Measurements from ENCODE around the gene CPNE8.
A peak's percentile ranks its signal among the peaks of the same experiment; 100 is the strongest.

CPNE8 gene

DNA sequence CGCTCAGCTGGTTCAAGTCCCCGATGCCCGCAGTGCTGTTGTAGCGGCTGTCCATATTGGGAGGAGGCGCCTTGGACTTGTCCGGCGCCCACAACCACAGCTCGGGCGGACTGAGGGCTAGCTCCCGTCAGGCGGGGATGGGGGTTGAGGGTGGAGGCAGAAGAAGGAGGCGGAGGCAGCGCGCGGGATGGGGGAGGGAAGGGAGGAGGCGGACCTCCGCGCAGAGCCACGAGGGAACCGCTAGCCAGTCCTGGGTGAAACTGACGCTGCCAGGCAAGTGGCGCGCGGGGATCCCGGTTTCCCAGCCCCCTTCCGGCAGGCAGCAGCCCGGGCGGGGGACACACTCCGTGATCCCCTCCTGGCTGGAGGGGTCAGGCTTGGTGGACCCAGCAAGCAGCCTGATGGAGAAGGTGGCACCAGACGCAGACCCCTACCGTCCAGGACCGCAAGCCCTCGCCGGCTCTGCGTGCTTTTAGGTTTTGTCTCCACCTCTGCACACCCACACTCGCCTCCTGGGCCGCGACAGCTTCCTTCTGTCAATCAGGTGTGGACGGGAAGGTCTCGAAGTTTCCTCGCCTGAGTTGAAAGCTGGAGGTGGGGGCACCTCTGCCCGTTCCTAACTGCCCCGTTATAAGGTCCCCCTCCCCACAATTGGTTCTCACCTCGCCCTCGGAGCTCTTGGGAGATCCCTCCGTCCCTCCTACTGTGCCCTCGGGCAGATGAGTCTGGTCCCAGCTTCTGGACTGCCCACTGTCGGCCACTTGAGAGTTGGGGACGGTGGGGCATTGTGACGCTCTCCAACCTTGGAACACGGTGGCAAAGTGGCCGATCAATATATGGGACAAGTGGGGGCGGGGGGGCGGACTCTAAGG is at the start of gene CPNE8:
Gene CPNE8, minus strand, starts transcription at position 112 of the 872 bp plus-strand sequence. Its CDS starts 57 bp downstream, at position 55.
- peak; percentile 70 for DNase-seq (ENCODE audit: low read depth)
- TF ChIP-seq, protein P1, sequence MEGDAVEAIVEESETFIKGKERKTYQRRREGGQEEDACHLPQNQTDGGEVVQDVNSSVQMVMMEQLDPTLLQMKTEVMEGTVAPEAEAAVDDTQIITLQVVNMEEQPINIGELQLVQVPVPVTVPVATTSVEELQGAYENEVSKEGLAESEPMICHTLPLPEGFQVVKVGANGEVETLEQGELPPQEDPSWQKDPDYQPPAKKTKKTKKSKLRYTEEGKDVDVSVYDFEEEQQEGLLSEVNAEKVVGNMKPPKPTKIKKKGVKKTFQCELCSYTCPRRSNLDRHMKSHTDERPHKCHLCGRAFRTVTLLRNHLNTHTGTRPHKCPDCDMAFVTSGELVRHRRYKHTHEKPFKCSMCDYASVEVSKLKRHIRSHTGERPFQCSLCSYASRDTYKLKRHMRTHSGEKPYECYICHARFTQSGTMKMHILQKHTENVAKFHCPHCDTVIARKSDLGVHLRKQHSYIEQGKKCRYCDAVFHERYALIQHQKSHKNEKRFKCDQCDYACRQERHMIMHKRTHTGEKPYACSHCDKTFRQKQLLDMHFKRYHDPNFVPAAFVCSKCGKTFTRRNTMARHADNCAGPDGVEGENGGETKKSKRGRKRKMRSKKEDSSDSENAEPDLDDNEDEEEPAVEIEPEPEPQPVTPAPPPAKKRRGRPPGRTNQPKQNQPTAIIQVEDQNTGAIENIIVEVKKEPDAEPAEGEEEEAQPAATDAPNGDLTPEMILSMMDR (conservative IDR thresholded peaks at IDR 0.05; ENCODE audit: control insufficient read depth, insufficient read depth, low read depth, low read length): no peak
- H3K4me3 ChIP-seq (ENCODE audit: control insufficient read depth, low read depth, low read length): peak within 1 kb of the TSS; percentile 90

DNA sequence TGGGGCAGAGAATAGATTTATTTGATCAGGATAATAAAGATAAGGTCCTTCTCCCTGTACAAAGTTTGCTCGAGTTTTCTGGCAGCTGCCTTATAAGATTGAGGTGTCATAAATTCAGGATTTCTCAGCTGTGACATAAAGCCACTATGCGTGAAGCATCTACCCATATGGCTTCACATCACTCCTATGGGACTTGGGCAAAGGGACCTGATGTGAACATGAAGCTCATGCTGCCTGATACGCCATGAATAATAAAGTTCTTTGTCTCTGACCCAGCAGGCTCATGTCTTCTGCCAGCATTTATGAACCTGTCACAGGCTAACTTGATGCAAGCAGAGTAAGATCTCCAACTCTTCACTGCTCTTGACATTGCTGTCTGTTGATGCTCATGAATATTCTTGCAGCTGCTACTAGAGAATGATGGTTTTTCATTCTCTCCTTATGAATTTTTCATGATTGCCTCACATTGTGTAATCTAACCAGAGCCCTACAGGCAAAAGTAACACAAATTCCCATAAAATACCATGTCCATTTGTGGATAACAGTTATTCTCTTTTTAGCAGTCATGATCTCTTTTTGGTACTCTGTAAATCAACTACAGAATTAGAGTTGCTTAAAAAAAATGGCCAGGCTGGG is 49.0 kb upstream of the CPNE8 start:
- no peak for DNase-seq (ENCODE audit: low read depth)

DNA sequence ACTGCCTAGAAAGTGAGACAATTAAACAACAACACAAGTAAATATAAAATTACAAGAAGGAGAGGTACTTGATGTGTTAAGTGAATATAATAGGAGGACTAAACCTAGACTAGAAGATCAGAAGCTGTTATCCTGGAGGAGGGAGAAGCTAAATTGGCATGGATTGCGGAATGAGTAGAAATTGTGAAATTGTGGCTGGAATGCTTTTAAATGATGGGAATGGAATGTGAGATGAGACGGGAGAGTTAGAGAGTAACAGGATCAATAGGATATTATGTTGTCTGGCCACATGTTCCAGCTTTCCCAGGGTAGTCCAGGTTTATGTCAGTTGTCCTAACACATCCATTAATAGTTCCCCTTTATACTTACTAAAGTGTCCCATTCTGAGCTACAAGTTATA is 44.0 kb upstream of the CPNE8 start:
- peak; percentile 3 for DNase-seq (ENCODE audit: low read depth)
- H3K4me3 ChIP-seq (ENCODE audit: control insufficient read depth, low read depth, low read length): no peak overlapping the region
- TF ChIP-seq, protein P1 (conservative IDR thresholded peaks at IDR 0.05; ENCODE audit: control insufficient read depth, insufficient read depth, low read depth, low read length): no peak

More for the DNA sequence above, 49.0 kb upstream of the CPNE8 start:
- TF ChIP-seq, protein P1 (conservative IDR thresholded peaks at IDR 0.05; ENCODE audit: control insufficient read depth, insufficient read depth, low read depth, low read length): no peak
- no peak overlapping the region for H3K4me3 ChIP-seq (ENCODE audit: control insufficient read depth, low read depth, low read length)

DNA sequence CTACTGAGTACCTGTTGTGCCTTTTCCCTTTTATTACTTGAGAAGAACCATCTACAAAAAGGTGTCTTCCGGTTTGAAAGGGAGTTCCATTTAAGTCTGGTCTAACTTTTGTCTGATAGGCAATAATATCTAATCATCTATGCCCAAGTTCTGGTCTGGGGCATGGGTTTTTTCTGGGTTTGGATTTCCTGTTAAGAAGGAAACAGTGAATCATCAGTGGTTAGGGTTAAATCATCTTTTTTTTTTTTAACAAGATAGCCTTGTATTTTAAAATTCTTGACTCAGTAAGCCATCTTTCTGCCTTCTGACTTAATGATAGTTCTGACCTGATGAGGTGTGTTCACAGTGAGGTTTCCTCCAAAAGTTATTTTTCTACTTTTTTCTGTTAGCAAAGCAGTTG is 29.3 kb upstream of the CPNE8 start:
- no peak for DNase-seq (ENCODE audit: low read depth)
- TF ChIP-seq, protein P1 (conservative IDR thresholded peaks at IDR 0.05; ENCODE audit: control insufficient read depth, insufficient read depth, low read depth, low read length): no peak
- H3K4me3 ChIP-seq (ENCODE audit: control insufficient read depth, low read depth, low read length): no peak overlapping the region

DNA sequence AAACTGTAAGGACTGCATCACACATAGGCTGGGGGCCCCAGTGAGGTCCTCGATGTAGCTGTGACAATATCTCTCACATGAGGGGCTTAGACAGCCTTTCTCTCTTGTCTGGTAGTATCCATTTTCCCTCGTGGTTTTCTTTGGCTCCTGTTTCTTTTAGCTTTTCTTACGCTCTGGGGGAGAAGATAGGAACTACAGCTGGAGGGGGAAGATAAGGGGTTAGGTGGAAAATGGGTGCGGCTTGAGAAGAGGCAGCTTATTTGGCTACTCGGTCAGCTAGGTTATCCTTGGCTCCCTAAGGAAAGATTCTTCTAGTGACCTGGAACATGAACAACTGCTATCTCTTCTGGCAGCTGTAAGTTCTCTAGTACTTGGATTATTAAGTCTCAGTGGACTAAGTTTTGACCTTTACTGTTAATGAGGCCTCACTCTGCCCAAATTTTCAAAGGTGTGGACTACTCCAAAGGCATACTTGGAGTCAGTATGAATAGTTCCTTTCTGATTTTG is 28.7 kb upstream of the CPNE8 start:
- H3K4me3 ChIP-seq (ENCODE audit: control insufficient read depth, low read depth, low read length): no peak overlapping the region
- TF ChIP-seq, protein P1 (conservative IDR thresholded peaks at IDR 0.05; ENCODE audit: control insufficient read depth, insufficient read depth, low read depth, low read length): no peak
- DNase-seq (ENCODE audit: low read depth): no peak

DNA sequence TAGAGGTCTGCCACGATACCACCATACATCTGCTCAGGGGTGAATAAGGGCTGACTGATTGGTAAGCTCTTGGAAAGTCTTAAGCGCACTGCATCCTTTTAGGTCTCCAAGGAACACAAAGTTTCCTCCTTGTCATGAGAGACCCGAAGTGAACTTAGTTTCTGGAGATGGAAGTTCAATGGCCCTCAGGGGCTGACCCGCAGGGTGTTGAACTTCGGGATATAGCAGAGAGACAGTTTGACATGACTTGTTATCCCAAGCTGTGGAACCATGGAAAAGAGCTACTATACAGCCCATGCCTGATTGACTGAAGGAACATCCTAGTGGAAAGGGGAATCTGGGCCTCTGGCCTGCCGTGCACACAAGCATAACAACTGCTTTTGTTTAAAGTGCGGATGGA is 26.9 kb upstream of the CPNE8 start:
- TF ChIP-seq, protein P1 (conservative IDR thresholded peaks at IDR 0.05; ENCODE audit: control insufficient read depth, insufficient read depth, low read depth, low read length): no peak
- no peak for DNase-seq (ENCODE audit: low read depth)
- H3K4me3 ChIP-seq (ENCODE audit: control insufficient read depth, low read depth, low read length): no peak overlapping the region
